HG03354 (cell line): ENCODE data around the gene IGF2BP2.
"Not testable (repeated sequence)": the region's sequence is repeated elsewhere in the genome, so short reads cannot be mapped to it uniquely, and the experiment has no call there.

Experiments
- ATAC-seq: cut with Tn5 transposase; IDR thresholded peaks from one replicate; pipeline ENCODE4 v1.9.1; 2021; ENCODE audit warnings: mild to moderate bottlenecking; ENCODE audit not compliant: unreplicated experiment, poor library complexity, severe bottlenecking

Gene IGF2BP2

DNA sequence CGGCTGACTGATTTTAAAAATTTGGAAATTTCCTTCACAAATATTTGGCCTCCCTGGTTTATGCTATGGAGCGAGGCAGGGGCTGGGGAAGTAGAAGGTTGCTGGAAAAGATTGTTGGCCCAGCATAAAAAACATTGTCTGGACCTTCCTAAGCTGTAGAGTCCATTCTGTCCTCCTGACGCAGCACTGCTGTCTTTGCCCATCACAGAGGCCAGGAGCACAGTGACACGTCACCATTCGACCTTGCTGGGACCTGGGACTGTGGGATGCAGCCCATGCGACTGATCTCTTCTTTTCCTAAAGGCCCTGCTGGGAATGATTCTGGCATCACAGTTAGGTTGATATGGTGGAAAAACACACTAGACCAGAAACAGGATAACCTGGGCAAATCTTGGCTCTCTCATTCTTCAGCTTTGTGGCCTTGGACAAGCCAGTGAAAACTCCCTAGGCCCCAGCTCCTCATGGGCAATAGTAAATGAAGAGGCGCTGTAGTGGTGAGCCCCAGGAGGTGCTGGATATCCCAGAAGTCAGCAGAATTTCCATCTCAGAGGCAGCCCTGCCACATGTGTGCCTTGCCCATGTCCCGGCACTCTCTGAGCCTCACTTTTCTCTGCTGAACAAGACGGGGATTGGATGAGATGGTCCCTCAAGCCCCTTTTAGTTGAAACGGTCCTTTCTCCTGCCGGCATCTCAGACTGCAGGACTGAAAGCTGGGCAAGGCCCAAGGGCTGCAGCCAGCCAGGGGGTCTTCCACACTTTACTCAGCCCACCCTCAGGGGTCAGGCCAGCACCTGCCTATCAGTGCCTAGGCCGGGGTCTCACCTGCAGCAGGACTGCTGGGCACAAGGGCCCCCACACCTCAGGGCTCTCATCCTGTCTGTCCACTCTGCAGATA, 169.2 kb downstream of the IGF2BP2 start:
- no peak for ATAC-seq

GRCh38 chr3:185654758-185655145, 170.1 kb downstream of the IGF2BP2 start:
- no peak for ATAC-seq

GRCh38 chr3:185653949-185654757, 170.7 kb downstream of the IGF2BP2 start:
- ATAC-seq, result no peak

GRCh38 chr3:185651971-185652370, 172.9 kb downstream of the IGF2BP2 start:
- ATAC-seq, result no peak

GRCh38 chr3:185649414-185649813, 175.4 kb downstream of the IGF2BP2 start:
- no peak for ATAC-seq

DNA sequence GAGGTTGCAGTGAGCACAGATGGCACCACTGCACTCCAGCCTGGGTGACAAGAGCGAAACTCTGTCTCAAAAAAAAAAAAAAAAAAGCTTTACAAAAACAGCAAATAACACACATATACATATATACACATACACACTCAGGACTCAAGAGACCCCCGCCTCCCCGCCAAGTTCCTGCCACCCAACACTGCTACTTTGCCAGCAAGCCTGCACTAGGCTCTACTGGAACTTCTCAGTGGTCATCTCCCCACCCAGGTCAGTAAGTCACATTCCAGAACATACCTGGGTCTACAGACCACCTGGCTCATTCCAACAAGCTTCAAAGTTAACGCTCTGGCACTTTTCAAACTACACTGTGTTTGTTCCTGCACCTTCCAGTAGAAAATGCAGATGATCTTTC, 176.4 kb downstream of the IGF2BP2 start:
- ATAC-seq, result no peak

GRCh38 chr3:185647880-185648210, 177.0 kb downstream of the IGF2BP2 start:
- ATAC-seq, result no peak

DNA sequence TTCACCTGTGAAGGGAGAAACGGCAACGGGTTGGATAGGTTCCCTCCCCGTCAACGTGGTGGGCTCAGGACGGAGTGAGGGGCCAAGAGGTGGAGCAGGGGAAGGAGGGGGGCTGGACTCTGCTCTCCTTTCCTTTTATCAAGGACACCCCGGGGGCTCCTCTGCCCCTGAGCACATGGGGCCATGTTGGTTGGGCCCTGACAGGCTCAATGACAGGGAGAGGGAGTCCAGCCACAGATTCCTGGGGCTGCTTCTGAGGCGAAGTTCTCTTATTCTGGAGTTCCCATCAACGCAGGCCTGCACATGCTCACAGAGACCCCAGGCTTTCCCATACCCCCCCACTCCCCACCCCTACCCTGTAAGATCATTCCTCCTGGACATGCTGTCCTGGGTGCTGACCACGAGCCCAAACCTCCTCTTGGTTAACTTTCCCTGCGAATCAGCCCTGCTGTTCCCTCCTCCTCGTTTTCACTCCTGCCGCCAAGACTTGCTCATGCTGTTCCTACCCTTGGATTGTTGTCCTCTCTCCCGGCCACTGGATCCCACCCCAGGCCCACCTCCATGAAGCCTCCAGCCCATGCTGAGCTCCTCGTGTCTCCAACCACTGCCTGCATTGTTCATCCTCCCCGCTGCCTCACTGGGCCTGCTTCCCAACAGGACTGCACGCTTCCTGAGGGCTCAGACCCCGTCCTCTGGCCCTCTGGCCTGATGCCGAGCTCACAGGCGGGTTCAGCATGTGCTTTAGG, 177.5 kb downstream of the IGF2BP2 start:
- no peak for ATAC-seq

GRCh38 chr3:185646382-185647133, 178.3 kb downstream of the IGF2BP2 start:
- ATAC-seq, result no peak

DNA sequence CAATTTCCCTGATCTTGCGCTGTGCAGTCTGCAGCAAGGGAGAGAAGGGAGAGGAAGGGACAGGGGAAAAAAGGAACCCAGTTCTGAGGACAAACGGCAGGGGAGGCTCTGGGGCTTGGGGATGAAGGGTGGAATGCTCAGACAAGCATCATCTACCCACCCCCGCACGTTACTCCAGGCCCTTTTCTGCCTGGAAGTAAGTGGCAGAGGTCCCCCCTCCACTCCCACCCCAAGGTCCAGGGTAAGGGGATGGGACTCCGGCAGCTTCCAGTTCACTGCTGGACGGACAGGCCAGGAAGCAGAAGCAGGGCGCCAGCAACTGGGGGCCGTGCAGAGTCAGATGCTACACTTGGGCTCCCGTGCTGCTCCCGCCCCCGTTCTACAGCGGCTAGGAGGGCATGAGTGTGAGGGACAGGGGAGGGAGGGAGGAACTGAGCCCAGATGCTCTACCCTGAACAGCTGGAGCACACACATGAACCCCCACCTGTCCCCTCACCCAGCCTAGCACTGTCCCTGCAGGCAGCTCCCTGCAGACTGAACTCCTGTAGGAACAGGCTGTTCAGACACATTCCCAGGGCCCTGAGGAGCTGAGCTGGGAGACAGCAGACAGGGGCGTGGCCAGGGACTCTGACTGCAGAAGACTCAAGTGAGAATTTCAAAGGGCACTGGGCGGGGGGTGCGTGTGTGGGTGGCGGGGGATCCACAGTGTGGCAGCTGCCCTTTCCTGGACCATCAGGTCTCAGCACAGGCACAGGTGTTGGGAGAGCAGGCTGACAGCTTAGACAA, 179.1 kb downstream of the IGF2BP2 start:
- ATAC-seq, result no peak

DNA sequence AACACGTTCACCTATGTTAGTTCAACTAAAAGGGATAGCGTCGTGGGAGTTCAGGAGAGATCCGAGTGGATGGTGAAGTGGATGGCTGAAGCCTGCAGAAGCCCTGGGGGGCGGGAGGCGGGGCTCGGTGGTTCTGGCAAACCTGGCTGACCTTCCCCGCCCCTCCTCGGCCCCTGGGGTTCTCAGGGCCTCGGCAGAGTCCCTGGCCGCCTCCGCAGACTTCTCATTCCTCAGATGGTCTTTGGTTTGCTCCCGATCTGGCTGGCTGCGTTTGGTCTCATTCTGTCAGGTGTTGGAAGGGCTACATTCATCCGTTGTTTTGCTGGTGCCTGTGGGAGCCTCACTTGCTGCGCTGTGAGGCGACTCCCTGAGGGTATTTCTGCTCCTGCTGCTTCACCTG, 179.7 kb downstream of the IGF2BP2 start:
- not testable (repeated sequence) for ATAC-seq

GRCh38 chr3:185640308-185640707, 184.5 kb downstream of the IGF2BP2 start:
- ATAC-seq, result no peak

DNA sequence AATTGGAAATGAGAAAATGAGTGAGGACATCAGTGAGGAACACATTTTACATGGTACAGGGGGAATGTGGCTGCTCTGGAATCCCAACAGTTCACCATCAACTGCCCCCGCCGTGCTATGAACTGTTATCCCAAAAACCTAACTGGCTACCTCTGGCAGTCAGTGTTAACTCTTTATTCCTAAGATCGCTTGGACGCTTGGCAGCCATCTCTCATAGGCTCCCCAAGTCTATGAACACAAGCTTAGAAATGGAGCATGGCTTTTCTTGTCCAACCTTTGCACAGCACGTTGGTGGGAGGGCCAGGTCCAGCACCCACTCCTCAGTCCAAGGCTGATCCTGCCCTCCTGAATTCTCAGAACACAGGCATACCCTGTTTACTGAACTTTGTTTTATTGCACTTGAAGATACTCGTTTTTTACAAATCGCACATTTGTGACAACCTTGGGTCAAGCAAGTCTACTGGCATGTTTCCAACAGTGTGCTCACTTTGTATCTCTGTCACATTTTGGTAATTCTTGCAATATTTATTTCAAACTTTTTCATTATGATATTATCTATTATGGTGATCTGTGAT, 185.1 kb downstream of the IGF2BP2 start:
- no peak for ATAC-seq

DNA sequence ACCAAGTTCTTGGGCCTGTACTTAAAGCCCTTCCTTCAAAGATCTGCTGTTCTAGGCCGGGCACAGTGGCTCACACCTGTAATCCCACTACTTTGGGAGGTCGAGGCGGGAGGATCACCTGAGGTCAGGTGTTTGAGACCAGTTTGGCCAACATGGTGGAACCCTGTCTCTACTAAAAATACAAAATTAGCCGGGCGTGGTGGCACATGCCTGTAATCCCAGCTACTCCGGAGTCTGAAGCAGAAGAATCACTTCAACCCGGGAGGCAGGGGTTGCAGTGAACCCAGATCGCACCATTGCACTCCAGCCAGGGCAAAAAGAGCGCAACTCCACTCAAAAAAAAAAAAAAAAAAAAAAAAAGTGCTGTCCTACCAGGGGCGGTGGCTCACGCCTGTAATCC, 186.2 kb downstream of the IGF2BP2 start:
- not testable (repeated sequence) for ATAC-seq

- ATAC-seq, result no peak
Observed at GRCh38 chr3:185637388-185637787, 187.5 kb downstream of the IGF2BP2 start.

DNA sequence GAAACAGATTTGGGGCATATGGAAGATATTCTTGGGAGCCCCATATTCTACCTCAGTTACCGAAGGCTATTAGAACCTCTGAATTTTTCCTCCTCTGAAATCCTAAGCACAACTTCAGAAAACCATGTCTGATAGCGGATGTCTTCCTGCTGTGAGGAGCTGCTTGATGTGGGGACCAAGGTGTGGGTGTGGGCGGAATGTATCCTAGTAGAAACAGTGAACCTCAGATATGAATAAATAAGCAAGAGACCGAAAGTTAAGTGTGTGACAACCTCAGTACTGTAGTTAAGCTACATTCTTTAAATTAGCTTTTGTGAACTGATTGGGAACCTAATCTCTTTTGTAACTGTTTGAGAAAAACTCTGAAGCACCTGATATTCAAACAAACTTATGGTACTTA, 191.8 kb downstream of the IGF2BP2 start:
- no peak for ATAC-seq

- no peak for ATAC-seq
Observed at GRCh38 chr3:185631508-185632206, 193.2 kb downstream of the IGF2BP2 start.

- ATAC-seq, result no peak
Observed at GRCh38 chr3:185631108-185631507, 193.7 kb downstream of the IGF2BP2 start.
